ENCODE data around the gene LHFPL6. TPM values are rescaled to one million over a fixed set of nuclear protein-coding genes. Genes with fewer than 3 reads are reported as not detected.

Gene LHFPL6
- total RNA-seq, 1 experiment from 2014 or later = 16.9 TPM

GRCh38 chr13:39590466-39591036 lies 12.4 kb downstream of the LHFPL6 start:
- no peak for DNase-seq (ENCODE audit: low spot score)

GRCh38 chr13:39588384-39588783 lies 14.6 kb downstream of the LHFPL6 start:
- DNase-seq (ENCODE audit: low spot score) = no peak

- no peak for DNase-seq (ENCODE audit: low spot score)
Observed at GRCh38 chr13:39587939-39588338, 15.1 kb downstream of the LHFPL6 start.

- DNase-seq (ENCODE audit: low spot score) = no peak
Observed at GRCh38 chr13:39586958-39587605, 15.9 kb downstream of the LHFPL6 start.

GRCh38 chr13:39586151-39586550 lies 16.8 kb downstream of the LHFPL6 start:
- no peak for DNase-seq (ENCODE audit: low spot score)

GRCh38 chr13:39585219-39585618 lies 17.8 kb downstream of the LHFPL6 start:
- DNase-seq (ENCODE audit: low spot score) = no peak

GRCh38 chr13:39580881-39581575 lies 22.0 kb downstream of the LHFPL6 start:
- no peak for DNase-seq (ENCODE audit: low spot score)

GRCh38 chr13:39578821-39579291 lies 24.1 kb downstream of the LHFPL6 start:
- DNase-seq (ENCODE audit: low spot score) = no peak

- DNase-seq (ENCODE audit: low spot score) = no peak
Observed at GRCh38 chr13:39577838-39578491, 25.0 kb downstream of the LHFPL6 start.

- DNase-seq (ENCODE audit: low spot score) = no peak
Observed at GRCh38 chr13:39577203-39577602, 25.8 kb downstream of the LHFPL6 start.

GRCh38 chr13:39575641-39576238 lies 27.3 kb downstream of the LHFPL6 start:
- DNase-seq (ENCODE audit: low spot score) = no peak

GRCh38 chr13:39571502-39572092 lies 31.4 kb downstream of the LHFPL6 start:
- no peak for DNase-seq (ENCODE audit: low spot score)

- DNase-seq (ENCODE audit: low spot score) = no peak
Observed at GRCh38 chr13:39567569-39567968, 35.4 kb downstream of the LHFPL6 start.

- DNase-seq (ENCODE audit: low spot score) = no peak
Observed at GRCh38 chr13:39566216-39566869, 36.6 kb downstream of the LHFPL6 start.

GRCh38 chr13:39565036-39565949 lies 37.7 kb downstream of the LHFPL6 start:
- DNase-seq (ENCODE audit: low spot score) = peak; percentile 85

GRCh38 chr13:39563470-39563735 lies 39.6 kb downstream of the LHFPL6 start:
- DNase-seq (ENCODE audit: low spot score) = no peak

GRCh38 chr13:39561971-39562370 lies 41.0 kb downstream of the LHFPL6 start:
- no peak for DNase-seq (ENCODE audit: low spot score)

- no peak for DNase-seq (ENCODE audit: low spot score)
Observed at GRCh38 chr13:39559847-39560246, 43.1 kb downstream of the LHFPL6 start.

- DNase-seq (ENCODE audit: low spot score) = no peak
Observed at GRCh38 chr13:39557285-39557955, 45.6 kb downstream of the LHFPL6 start.

- DNase-seq (ENCODE audit: low spot score) = no peak
Observed at GRCh38 chr13:39556866-39557265, 46.1 kb downstream of the LHFPL6 start.
